GM12801 (cell line): ENCODE measurements around the gene WWOX.

Source experiments
- CTCF ChIP-seq: IDR thresholded peaks from one replicate; pipeline ENCODE4 v1.5.1; 2011; ENCODE audit warnings: control low read depth; ENCODE audit not compliant: insufficient read length; ENCODE audit errors: extremely low read depth

WWOX gene

GRCh38 chr16:79183571-79183970, 1084.1 kb downstream of the WWOX start:
- TF ChIP-seq CTCF = no peak

DNA sequence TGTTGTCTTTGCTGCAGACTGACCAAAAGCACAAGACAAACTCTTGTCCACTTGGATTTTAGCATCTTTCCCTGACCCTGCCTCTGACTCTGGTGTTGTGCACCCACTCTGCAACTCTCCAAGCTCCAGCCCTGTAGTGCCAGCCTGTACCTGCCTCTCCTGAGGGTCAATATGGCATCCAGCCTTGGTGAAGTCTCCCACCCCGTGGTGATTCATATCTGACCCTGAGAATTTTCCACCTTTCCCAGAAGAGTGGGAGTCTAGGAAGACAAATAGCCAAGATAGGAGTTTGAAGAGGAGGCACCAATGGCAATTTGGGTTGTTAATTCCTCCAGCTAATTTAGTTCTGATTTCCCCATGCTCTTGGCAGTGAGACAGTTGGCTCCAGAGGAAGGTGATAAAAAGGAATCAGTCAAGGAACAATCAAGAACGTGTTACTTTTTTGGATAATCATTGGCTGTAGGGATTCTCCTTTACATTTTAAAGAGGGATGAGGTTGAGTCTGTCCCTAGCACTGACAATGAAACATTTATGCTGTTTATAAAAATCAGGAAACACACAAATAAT, 1085.1 kb downstream of the WWOX start:
- no peak for TF ChIP-seq CTCF

- TF ChIP-seq CTCF = no peak
Measured at GRCh38 chr16:79185711-79186110, 1086.3 kb downstream of the WWOX start.

DNA sequence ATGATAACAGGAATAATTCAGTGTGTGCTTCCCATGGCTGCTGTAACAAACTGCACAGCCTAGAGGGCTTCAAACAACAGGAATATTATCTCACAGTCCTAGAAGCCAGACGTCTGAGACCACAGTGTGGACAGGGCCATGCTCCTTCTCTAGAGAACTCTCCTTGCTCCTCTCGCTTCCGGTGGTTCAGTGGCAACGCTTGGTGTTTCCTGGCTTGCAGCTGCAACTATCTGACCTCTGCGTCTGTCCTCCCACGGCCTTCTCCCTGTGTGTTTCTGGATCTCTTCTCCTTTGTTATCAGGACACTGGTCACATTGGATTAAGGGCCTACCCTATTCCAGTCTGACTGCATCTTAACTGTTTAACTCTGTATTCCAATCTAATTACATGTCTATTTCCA, 1086.7 kb downstream of the WWOX start:
- TF ChIP-seq CTCF = no peak

DNA sequence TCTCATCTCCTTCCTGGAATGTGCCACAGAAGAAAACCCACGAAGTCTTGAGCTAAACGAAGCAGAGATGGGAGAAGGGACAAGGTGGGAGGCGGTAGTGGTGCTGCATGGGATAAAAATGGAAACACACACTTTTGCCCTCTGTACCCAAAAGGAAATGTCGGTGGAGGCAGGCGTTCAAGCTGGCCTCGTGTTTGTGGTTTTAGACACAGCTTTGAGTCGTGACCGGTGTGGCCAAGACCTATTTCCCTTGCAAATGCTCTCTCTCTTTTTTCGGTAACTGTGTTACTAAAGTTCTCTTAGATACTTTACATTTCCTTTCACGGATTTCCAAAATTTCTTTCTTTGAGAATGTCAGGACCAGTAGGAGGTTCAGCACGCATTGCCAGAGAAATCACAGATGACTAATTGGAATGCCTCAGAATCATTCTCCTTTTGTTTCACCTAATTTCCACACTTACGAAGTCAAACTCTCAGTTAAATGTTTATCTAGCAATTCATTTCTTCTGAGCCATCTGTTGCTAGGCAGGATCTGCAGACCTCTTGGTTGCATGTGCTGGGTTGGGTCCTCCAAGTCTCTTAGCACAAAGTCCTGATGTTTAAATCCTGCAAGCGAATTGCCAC, 1088.8 kb downstream of the WWOX start:
- no peak for TF ChIP-seq CTCF

- no peak for TF ChIP-seq CTCF
Measured at GRCh38 chr16:79188739-79189122, 1089.3 kb downstream of the WWOX start.

- no peak for TF ChIP-seq CTCF
Measured at GRCh38 chr16:79190542-79190941, 1091.1 kb downstream of the WWOX start.
